Heart left ventricle (tissue), 13 donors: ENCODE results near the gene HS1BP3.

Experiments
- POLR2A ChIP-seq, 2 donors: fragments of 450-650 bp; IDR thresholded peaks; one replicate each; pipeline ENCODE4 v1.6.1; 2017; ENCODE audit warnings: antibody characterized with exemption in 2 of 2, mild to moderate bottlenecking in 2 of 2, moderate library complexity in 2 of 2
- TF ChIP-seq, protein P1 (sequence below), 12 donors: fragments of 200-600 bp; sonication (generic) in 4 of 12; IDR thresholded peaks; one replicate each; pipeline versions ENCODE4 v1.5.0 to v1.8.0; 2018 to 2022; ENCODE audit warnings: antibody characterized with exemption in 12 of 12, mild to moderate bottlenecking in 5 of 12
- donor health status: ischemic (EF 13 %, LVEDD 7.1; RV severe dilation, severe dysfunction).
- donor health status: DM: no; HTN: yes; CAD: no.
- donor health status: DM: no; HTN: no; CAD: no.
- donor health status: ischemic (EF 25% LVEDD 6.9; RV normal size, moderate dysfunction).
- donor health status: ischemic (EF 25% LVEDD 5.7; RV mildly dilated, moderate dysfunction).
- donor health status: ischemic (EF 35%, LVEDD 5.7; RV mildly dilated, moderate dysfunction).
- donor health status: nonischemic (EF 11% LVEDD 7.7; RV severe dilation, severe dysfunction).
- donor health status: DM: yes; HTN: yes; CAD: no.
- donor health status: PGD.
- donor health status: ischemic (EF 29% LVEDD 5.4; RV normal size, mild dysfunction).
- donor health status: nonischemic (EF 23%, LVEDD 6.1; RV moderate dilation, normal function).

DNA sequence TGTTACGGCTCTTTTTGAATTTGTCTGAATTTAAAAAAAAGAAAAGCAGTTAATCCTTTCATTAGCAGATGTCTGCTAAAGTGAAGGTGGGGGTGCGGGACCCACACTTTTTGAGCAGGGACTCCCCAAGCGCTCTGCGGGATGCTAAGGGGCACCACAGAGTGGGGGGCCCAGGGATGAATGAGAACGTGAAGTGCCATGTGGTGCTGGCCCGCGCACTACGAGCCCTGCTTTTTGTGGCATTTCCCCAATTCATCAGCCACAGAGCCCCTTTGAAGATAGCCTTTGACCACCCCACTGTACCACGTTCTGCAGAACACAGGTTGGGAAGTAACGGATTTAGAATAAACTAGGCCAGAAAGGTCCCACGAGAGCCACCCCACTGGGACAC is 28.6 kb downstream of the HS1BP3 start:
- TF ChIP-seq, protein P1, sequence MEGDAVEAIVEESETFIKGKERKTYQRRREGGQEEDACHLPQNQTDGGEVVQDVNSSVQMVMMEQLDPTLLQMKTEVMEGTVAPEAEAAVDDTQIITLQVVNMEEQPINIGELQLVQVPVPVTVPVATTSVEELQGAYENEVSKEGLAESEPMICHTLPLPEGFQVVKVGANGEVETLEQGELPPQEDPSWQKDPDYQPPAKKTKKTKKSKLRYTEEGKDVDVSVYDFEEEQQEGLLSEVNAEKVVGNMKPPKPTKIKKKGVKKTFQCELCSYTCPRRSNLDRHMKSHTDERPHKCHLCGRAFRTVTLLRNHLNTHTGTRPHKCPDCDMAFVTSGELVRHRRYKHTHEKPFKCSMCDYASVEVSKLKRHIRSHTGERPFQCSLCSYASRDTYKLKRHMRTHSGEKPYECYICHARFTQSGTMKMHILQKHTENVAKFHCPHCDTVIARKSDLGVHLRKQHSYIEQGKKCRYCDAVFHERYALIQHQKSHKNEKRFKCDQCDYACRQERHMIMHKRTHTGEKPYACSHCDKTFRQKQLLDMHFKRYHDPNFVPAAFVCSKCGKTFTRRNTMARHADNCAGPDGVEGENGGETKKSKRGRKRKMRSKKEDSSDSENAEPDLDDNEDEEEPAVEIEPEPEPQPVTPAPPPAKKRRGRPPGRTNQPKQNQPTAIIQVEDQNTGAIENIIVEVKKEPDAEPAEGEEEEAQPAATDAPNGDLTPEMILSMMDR (IDR thresholded peaks at IDR 0.05): no peak
- TF ChIP-seq POLR2A (IDR thresholded peaks at IDR 0.05): no peak
